Heart left ventricle (tissue), 13 donors: ENCODE data around the gene ST3GAL5.

ENCODE experiments used
- CTCF ChIP-seq, 12 donors: fragments of 200-600 bp; sonication (generic) in 4 of 12; IDR thresholded peaks; one replicate each; pipeline versions ENCODE4 v1.5.0 to v1.8.0; 2018 to 2022; ENCODE audit warnings: antibody characterized with exemption in 12 of 12, mild to moderate bottlenecking in 5 of 12
- POLR2A ChIP-seq, 2 donors: fragments of 450-650 bp; IDR thresholded peaks; one replicate each; pipeline ENCODE4 v1.6.1; 2017; ENCODE audit warnings: antibody characterized with exemption in 2 of 2, mild to moderate bottlenecking in 2 of 2, moderate library complexity in 2 of 2
- donor health status: ischemic (EF 13 %, LVEDD 7.1; RV severe dilation, severe dysfunction).
- donor health status: DM: no; HTN: yes; CAD: no.
- donor health status: DM: no; HTN: no; CAD: no.
- donor health status: ischemic (EF 25% LVEDD 6.9; RV normal size, moderate dysfunction).
- donor health status: ischemic (EF 25% LVEDD 5.7; RV mildly dilated, moderate dysfunction).
- donor health status: ischemic (EF 35%, LVEDD 5.7; RV mildly dilated, moderate dysfunction).
- donor health status: nonischemic (EF 11% LVEDD 7.7; RV severe dilation, severe dysfunction).
- donor health status: DM: yes; HTN: yes; CAD: no.
- donor health status: PGD.
- donor health status: ischemic (EF 29% LVEDD 5.4; RV normal size, mild dysfunction).
- donor health status: nonischemic (EF 23%, LVEDD 6.1; RV moderate dilation, normal function).

- TF ChIP-seq CTCF (IDR thresholded peaks at IDR 0.05) (no peak), POLR2A (IDR thresholded peaks at IDR 0.05) (no peak)
These were observed 18.9 kb upstream of the ST3GAL5 start for GRCh38 chr2:85907671-85908157.
